Endodermal cell (in vitro differentiated cells): ENCODE results near the gene MLLT3. TPM values are rescaled to one million over a fixed set of nuclear protein-coding genes. Genes with fewer than 3 reads are reported as not detected.

Experiments used
- DNase-seq: peaks from one replicate; pipeline ENCODE4 v3.0.0-alpha.2; 2017
- H3K27ac ChIP-seq: 2 replicates; pipeline ENCODE4 v1.5.1; 2013; ENCODE audit warnings: mild to moderate bottlenecking, low read depth, low read length, moderate library complexity
- H3K27me3 ChIP-seq: 2 replicates; pipeline ENCODE4 v1.6.1; 2013; ENCODE audit warnings: mild to moderate bottlenecking, low read length, moderate library complexity; ENCODE audit not compliant: insufficient read depth, control insufficient read depth, poor library complexity, severe bottlenecking
- H3K36me3 ChIP-seq: 2 replicates; pipeline ENCODE4 v1.7.0; 2013; ENCODE audit warnings: mild to moderate bottlenecking, low read length, moderate library complexity; ENCODE audit not compliant: control insufficient read depth, insufficient read depth
- H3K4me1 ChIP-seq: one replicate; pipeline ENCODE4 v1.7.0; 2013; ENCODE audit warnings: low read length; ENCODE audit not compliant: control insufficient read depth, insufficient read depth
- H3K4me3 ChIP-seq: 2 replicates; pipeline ENCODE4 v1.5.1; 2013; ENCODE audit warnings: mild to moderate bottlenecking, low read length, moderate library complexity
- H3K9ac ChIP-seq: 2 replicates; pipeline ENCODE4 v1.6.1; 2013; ENCODE audit warnings: mild to moderate bottlenecking, low read length, moderate library complexity; ENCODE audit not compliant: poor library complexity, severe bottlenecking; ENCODE audit errors: extremely low read depth
- H3K9me3 ChIP-seq: 2 replicates; pipeline ENCODE4 v1.6.1; 2013; ENCODE audit warnings: mild to moderate bottlenecking, low read length, moderate library complexity; ENCODE audit not compliant: control insufficient read depth
- H3K27ac Mint-ChIP-seq: 2 replicates; pipeline ENCODE4 v1.8.0; 2020; ENCODE audit warnings: mixed read lengths
- H3K27me3 Mint-ChIP-seq: 2 replicates; pipeline ENCODE4 v1.8.0; 2021; ENCODE audit warnings: mild to moderate bottlenecking, mixed read lengths; ENCODE audit not compliant: insufficient read depth
- H3K36me3 Mint-ChIP-seq: 2 replicates; pipeline ENCODE4 v1.8.0; 2020; ENCODE audit warnings: low read depth, mixed read lengths
- H3K4me1 Mint-ChIP-seq: 2 replicates; pipeline ENCODE4 v1.8.0; 2020; ENCODE audit warnings: mixed read lengths
- H3K4me3 Mint-ChIP-seq: 2 replicates; pipeline ENCODE4 v1.8.0; 2020; ENCODE audit warnings: mild to moderate bottlenecking, moderate library complexity, mixed read lengths
- H3K9me3 Mint-ChIP-seq: 2 replicates; pipeline ENCODE4 v1.8.0; 2020; ENCODE audit warnings: mild to moderate bottlenecking, mixed read lengths
- WGBS, 2 experiments: methylation state at CpG; one replicate each; pipeline versions ENCODE4 v1.1.5 to v1.1.7; 2013; ENCODE audit warnings: missing lambda C conversion rate in 2 of 2, mixed read lengths in 1 of 2; ENCODE audit not compliant: insufficient coverage in 1 of 2, insufficient read length in 1 of 2; 5-methylcytosine and 5-hydroxymethylcytosine counted together
- total RNA-seq, 2 donors: library from RNA; stranded (reverse); fragmentation: NEBNext Ultra II Directional in 1 of 2; extraction: Animal tissue kit (Norgen Biotek cat#: 25700) in 1 of 2; gene quantifications; 2 replicates in 1 of 2; 3 replicates in 1 of 2; pipeline ENCODE4 v1.2.1, GENCODE V29; 2021
- TF ChIP-seq, protein P1 (sequence below): fragments of 200-600 bp; sonication (generic); conservative IDR thresholded peaks from 2 replicates; pipeline ENCODE4 v1.5.0; 2021; ENCODE audit warnings: antibody characterized with exemption, mild to moderate bottlenecking

Gene MLLT3
- total RNA-seq, 2 donors from 2014 or later, result 5.5 to 12.2 TPM

DNA sequence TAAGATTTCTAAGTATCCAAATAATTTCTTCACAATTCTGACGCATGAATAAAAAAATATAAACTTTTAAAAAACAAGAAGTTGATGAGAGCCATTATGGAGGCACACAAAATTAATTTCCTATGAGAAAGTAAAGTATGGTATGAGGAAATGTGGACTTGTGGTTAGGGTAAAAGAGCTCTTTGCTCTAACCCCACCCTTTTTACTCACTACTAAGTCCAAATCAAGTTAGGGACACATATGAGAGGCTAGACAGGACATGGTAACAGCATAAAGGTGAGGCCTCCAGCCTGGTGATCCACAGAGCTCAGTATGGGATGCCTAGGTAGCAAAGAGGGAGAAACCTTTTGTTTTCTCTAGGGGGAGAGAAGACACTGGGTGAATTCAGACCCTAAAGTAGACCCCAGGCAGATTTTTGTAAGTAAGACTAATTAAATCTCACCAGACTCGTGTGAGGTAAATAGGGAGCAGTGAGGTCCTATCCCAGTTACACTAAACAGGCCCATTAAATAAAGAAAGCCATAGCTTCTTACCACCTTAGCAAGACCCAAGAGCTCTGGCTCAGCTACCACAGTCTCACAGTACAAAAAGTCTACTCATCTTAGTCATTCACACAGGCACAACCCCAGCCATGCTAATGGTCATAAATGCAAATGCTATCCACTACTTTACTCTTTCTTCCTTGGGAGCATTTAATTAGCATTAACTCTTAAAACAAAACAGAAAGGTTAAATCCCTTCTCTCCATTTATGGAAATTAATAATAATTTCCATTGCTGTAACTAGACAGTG is 42.6 kb downstream of the MLLT3 start:
- no peak overlapping the region for H3K9ac ChIP-seq
- H3K36me3 ChIP-seq, result no peaks in the 10 kb centered on the region
- H3K36me3 Mint-ChIP-seq, result no peaks in the 10 kb centered on the region
- DNase-seq, result no peak
- no peak overlapping the region for H3K27ac Mint-ChIP-seq
- no peaks in the 10 kb centered on the region for H3K27me3 ChIP-seq
- no peak overlapping the region for H3K4me3 Mint-ChIP-seq
- TF ChIP-seq, protein P1, sequence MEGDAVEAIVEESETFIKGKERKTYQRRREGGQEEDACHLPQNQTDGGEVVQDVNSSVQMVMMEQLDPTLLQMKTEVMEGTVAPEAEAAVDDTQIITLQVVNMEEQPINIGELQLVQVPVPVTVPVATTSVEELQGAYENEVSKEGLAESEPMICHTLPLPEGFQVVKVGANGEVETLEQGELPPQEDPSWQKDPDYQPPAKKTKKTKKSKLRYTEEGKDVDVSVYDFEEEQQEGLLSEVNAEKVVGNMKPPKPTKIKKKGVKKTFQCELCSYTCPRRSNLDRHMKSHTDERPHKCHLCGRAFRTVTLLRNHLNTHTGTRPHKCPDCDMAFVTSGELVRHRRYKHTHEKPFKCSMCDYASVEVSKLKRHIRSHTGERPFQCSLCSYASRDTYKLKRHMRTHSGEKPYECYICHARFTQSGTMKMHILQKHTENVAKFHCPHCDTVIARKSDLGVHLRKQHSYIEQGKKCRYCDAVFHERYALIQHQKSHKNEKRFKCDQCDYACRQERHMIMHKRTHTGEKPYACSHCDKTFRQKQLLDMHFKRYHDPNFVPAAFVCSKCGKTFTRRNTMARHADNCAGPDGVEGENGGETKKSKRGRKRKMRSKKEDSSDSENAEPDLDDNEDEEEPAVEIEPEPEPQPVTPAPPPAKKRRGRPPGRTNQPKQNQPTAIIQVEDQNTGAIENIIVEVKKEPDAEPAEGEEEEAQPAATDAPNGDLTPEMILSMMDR, result no peak
- H3K27ac ChIP-seq, result no peak overlapping the region
- H3K4me1 Mint-ChIP-seq, result peaks cover 20% of the 10 kb centered on the region
- peaks cover 5% of the 10 kb centered on the region for H3K9me3 Mint-ChIP-seq
- H3K4me1 ChIP-seq, result no peaks in the 10 kb centered on the region
- 91% methylated on average over 2 of the region's 2 CpGs; no CpG with 5 or more reads in 1 of the 2 experiments for whole genome bisulfite sequencing, 2 experiments
- no peak overlapping the region for H3K4me3 ChIP-seq
- peaks cover 6% of the 10 kb centered on the region for H3K9me3 ChIP-seq
- H3K27me3 Mint-ChIP-seq, result peaks cover 40% of the 10 kb centered on the region

DNA sequence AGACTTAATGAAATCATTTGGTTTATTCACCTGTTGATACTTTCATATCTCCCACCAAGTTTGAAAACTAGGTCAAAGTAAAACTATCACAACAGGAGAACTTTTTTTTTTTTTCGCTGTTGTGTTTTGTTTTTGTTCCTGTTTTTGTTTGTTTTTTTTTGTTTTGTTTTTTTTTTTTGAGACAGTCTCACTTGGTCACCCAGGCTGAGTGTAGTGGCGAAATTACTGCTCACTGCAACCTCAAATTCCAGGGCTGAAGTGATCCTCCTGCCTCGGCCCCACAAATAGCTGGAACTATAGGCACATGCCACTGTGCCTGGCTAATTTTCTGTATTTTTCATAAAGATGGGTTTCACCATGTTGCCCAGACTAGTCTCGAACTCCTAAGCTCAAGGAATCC is 49.3 kb downstream of the MLLT3 start:
- no peak overlapping the region for H3K9ac ChIP-seq
- Mint-ChIP-seq H3K4me1 (no peaks in the 10 kb centered on the region), H3K27ac (no peak overlapping the region), H3K36me3 (no peaks in the 10 kb centered on the region), H3K9me3 (peaks cover 5% of the 10 kb centered on the region), H3K27me3 (peaks cover 9% of the 10 kb centered on the region), H3K4me3 (no peak overlapping the region)
- H3K27me3 ChIP-seq, result no peaks in the 10 kb centered on the region
- H3K36me3 ChIP-seq, result no peaks in the 10 kb centered on the region
- no peak for DNase-seq
- TF ChIP-seq, protein P1, result no peak
- peaks cover 6% of the 10 kb centered on the region for H3K9me3 ChIP-seq
- H3K4me3 ChIP-seq, result no peak overlapping the region
- no peak overlapping the region for H3K27ac ChIP-seq
- WGBS, 2 experiments, result 68 to 88% methylated on average over 2 to 4 of the region's 4 CpGs
- H3K4me1 ChIP-seq, result no peaks in the 10 kb centered on the region

DNA sequence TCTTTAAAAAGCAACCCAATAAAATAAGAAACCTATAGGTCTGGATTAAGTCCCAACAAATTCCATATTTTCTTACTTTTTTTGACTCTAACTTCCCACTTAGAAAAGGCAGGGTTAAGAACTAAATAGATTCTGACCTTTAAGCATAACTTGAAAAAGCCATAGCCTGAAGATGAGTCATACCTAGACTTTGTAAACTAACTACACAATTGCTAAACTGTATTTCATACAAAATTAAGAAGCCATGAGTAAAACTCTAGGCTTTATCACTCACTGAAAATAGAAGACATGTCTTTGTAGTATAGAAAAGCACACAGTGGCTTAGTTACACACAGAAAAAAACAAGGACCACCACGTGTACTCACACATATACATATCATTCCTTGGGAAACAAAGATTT is 51.5 kb downstream of the MLLT3 start:
- Histone ChIP-seq H3K9me3 (no peaks in the 10 kb centered on the region), H3K9ac (no peak overlapping the region), H3K27me3 (no peaks in the 10 kb centered on the region), H3K4me1 (no peaks in the 10 kb centered on the region), H3K4me3 (no peak overlapping the region), H3K36me3 (no peaks in the 10 kb centered on the region), H3K27ac (no peak overlapping the region)
- peaks cover 3% of the 10 kb centered on the region for H3K9me3 Mint-ChIP-seq
- no peaks in the 10 kb centered on the region for H3K4me1 Mint-ChIP-seq
- H3K27me3 Mint-ChIP-seq, result peaks cover 7% of the 10 kb centered on the region
- no peak overlapping the region for H3K4me3 Mint-ChIP-seq
- 92 to 100% methylated on average over 1 of the region's 1 CpG for WGBS, 2 experiments
- TF ChIP-seq, protein P1, result no peak
- no peak for DNase-seq
- H3K36me3 Mint-ChIP-seq, result no peaks in the 10 kb centered on the region
- H3K27ac Mint-ChIP-seq, result no peak overlapping the region
